CD4-positive, alpha-beta memory T cell (primary cell): Measurements from ENCODE around the gene P2RX5. TPM values are rescaled to one million over a fixed set of nuclear protein-coding genes. Genes with fewer than 3 reads are reported as not detected.

ENCODE experiments used
- CTCF ChIA-PET: fragments of 350-600 bp; sonication (Branson Sonifier 250); formaldehyde crosslinking; loops from one replicate; lab custom pipeline; 2021; ENCODE audit warnings: inconsistent platforms; ENCODE audit not compliant: partially characterized antibody; lab: Charles Lee
- POLR2A ChIA-PET: fragments of 350-600 bp; sonication (Branson Sonifier 250); formaldehyde crosslinking; loops from one replicate; lab custom pipeline; 2021; ENCODE audit not compliant: partially characterized antibody; lab: Charles Lee
- DNase-seq, 5 donors: peaks; one replicate each; pipeline versions ENCODE4 v3.0.0 to v3.0.0-alpha.2; 2020 to 2022; ENCODE audit warnings: mixed read lengths in 1 of 5
- H3K27ac ChIP-seq: one replicate; pipeline ENCODE4 v1.7.0; 2013; ENCODE audit warnings: low read depth, low read length
- H3K27me3 ChIP-seq: 2 replicates; pipeline ENCODE4 v1.7.0; 2013; ENCODE audit warnings: mild to moderate bottlenecking, low read length, moderate library complexity; ENCODE audit not compliant: insufficient read depth
- H3K36me3 ChIP-seq: 2 replicates; pipeline ENCODE4 v1.7.0; 2013; ENCODE audit warnings: mild to moderate bottlenecking, low read length, moderate library complexity; ENCODE audit not compliant: insufficient read depth
- H3K4me1 ChIP-seq: 2 replicates; pipeline ENCODE4 v1.7.0; 2013; ENCODE audit warnings: mild to moderate bottlenecking, low read length, moderate library complexity; ENCODE audit not compliant: insufficient read depth
- H3K4me3 ChIP-seq, 2 donors: one replicate each; pipeline ENCODE4 v1.7.0; 2013; ENCODE audit warnings: low read length in 2 of 2, mild to moderate bottlenecking in 1 of 2
- H3K9me3 ChIP-seq, 2 donors: one replicate each; pipeline ENCODE4 v1.7.0; 2013; ENCODE audit warnings: low read length in 2 of 2, control low read depth in 1 of 2; ENCODE audit not compliant: control insufficient read depth in 1 of 2
- H3K27ac Mint-ChIP-seq, 7 donors: one replicate each; pipeline ENCODE4 v1.8.0; 2020 to 2021; ENCODE audit warnings: mixed read lengths in 7 of 7, mild to moderate bottlenecking in 6 of 7, inconsistent platforms in 3 of 7, moderate library complexity in 3 of 7
- H3K27me3 Mint-ChIP-seq, 2 donors: one replicate each; pipeline ENCODE4 v1.8.0; 2020 to 2021; ENCODE audit warnings: mixed read lengths in 2 of 2
- H3K36me3 Mint-ChIP-seq, 2 donors: one replicate each; pipeline ENCODE4 v1.8.0; 2020 to 2021; ENCODE audit warnings: mixed read lengths in 2 of 2, inconsistent platforms in 1 of 2, mild to moderate bottlenecking in 1 of 2
- H3K4me1 Mint-ChIP-seq, 4 donors: one replicate each; pipeline ENCODE4 v1.8.0; 2020 to 2021; ENCODE audit warnings: mixed read lengths in 4 of 4, mild to moderate bottlenecking in 1 of 4
- H3K4me3 Mint-ChIP-seq, 8 donors: one replicate each; pipeline ENCODE4 v1.8.0; 2020 to 2021; ENCODE audit warnings: mixed read lengths in 8 of 8, mild to moderate bottlenecking in 7 of 8, moderate library complexity in 6 of 8, inconsistent platforms in 3 of 8
- H3K9me3 Mint-ChIP-seq, 8 donors: one replicate each; pipeline ENCODE4 v1.8.0; 2020 to 2021; ENCODE audit warnings: mixed read lengths in 8 of 8, mild to moderate bottlenecking in 5 of 8, inconsistent platforms in 3 of 8, moderate library complexity in 1 of 8
- intact Hi-C: fragments of 100-400 bp; cut with micrococcal nuclease; formaldehyde crosslinking; loops from one replicate; pipeline ENCODE4 v1.15.1; 2023
- polyA plus RNA-seq, 2 donors: library from polyadenylated mRNA; unstranded; fragments of 300-500 nt; fragmentation: Illumina TruSeq; gene quantifications; one replicate each; pipeline ENCODE4 v1.2.3, GENCODE V29; 2021
- total RNA-seq, 2 experiments: library from RNA; stranded (reverse); gene quantifications; one replicate each; pipeline ENCODE4 v1.2.3, GENCODE V29; 2021

The P2RX5 gene
- total and polyA plus RNA-seq, 4 experiments from 2014 or later, result 13.8 to 28.9 (median 17.4) TPM

- H3K4me3 Mint-ChIP-seq, result no peak overlapping the region
- H3K27ac ChIP-seq, result no peak overlapping the region
- no peaks in the 10 kb centered on the region for H3K4me1 ChIP-seq
- H3K9me3 Mint-ChIP-seq, result no peaks in the 10 kb centered on the region
- H3K9me3 ChIP-seq, result no peaks in the 10 kb centered on the region
- no peak overlapping the region for H3K27ac Mint-ChIP-seq
- H3K27me3 ChIP-seq, result no peaks in the 10 kb centered on the region
- ChIA-PET CTCF (no interaction called here), POLR2A (no interaction called here)
- no peaks in the 10 kb centered on the region for H3K36me3 ChIP-seq
- no peaks in the 10 kb centered on the region for H3K4me1 Mint-ChIP-seq
- intact Hi-C loops, result no loop called here
- no peaks in the 10 kb centered on the region for H3K36me3 Mint-ChIP-seq
- H3K27me3 Mint-ChIP-seq, result no peaks in the 10 kb centered on the region
- DNase-seq, result no peak
- H3K4me3 ChIP-seq, result no peak overlapping the region
Observed at GRCh38 chr17:3658784-3659449, 37.0 kb downstream of the P2RX5 start.

GRCh38 chr17:3657874-3658783 lies 37.8 kb downstream of the P2RX5 start:
- Mint-ChIP-seq H3K4me1 (no peaks in the 10 kb centered on the region), H3K36me3 (peaks cover 0 to 1% of the 10 kb centered on the region in 2 donors), H3K27me3 (no peaks in the 10 kb centered on the region), H3K9me3 (no peaks in the 10 kb centered on the region), H3K4me3 (no peak overlapping the region), H3K27ac (no peak overlapping the region)
- Histone ChIP-seq H3K9me3 (no peaks in the 10 kb centered on the region), H3K36me3 (no peaks in the 10 kb centered on the region), H3K4me3 (no peak overlapping the region), H3K27ac (no peak overlapping the region), H3K27me3 (no peaks in the 10 kb centered on the region), H3K4me1 (no peaks in the 10 kb centered on the region)
- CTCF ChIA-PET, result no interaction called here
- DNase-seq, result no peak
- POLR2A ChIA-PET, result interaction anchor here (1.1 kb wide), 1 partner anchor 22 kb away, joined by 3 read pairs; the partner anchor contains the start of genes CTNS and SHPK
- intact Hi-C loops, result no loop called here

- no peaks in the 10 kb centered on the region for H3K4me1 ChIP-seq
- H3K4me3 ChIP-seq, result no peak overlapping the region
- H3K4me3 Mint-ChIP-seq, result no peak overlapping the region
- no peak overlapping the region for H3K27ac Mint-ChIP-seq
- no peaks in the 10 kb centered on the region for H3K27me3 Mint-ChIP-seq
- CTCF ChIA-PET, result no interaction called here
- H3K27ac ChIP-seq, result no peak overlapping the region
- no peaks in the 10 kb centered on the region for H3K36me3 ChIP-seq
- no peaks in the 10 kb centered on the region for H3K9me3 ChIP-seq
- POLR2A ChIA-PET, result interaction anchor here (1.1 kb wide), 1 partner anchor 21 kb away, joined by 3 read pairs; the partner anchor contains the start of genes CTNS and SHPK
- no peaks in the 10 kb centered on the region for H3K4me1 Mint-ChIP-seq
- no peaks in the 10 kb centered on the region for H3K9me3 Mint-ChIP-seq
- no peak for DNase-seq
- intact Hi-C loops, result no loop called here
- H3K36me3 Mint-ChIP-seq, result peaks cover 0 to 1% of the 10 kb centered on the region in 2 donors
- no peaks in the 10 kb centered on the region for H3K27me3 ChIP-seq
Observed at GRCh38 chr17:3657588-3657869, 38.4 kb downstream of the P2RX5 start.

- POLR2A ChIA-PET, result interaction anchor here (1.1 kb wide), 1 partner anchor 21 kb away, joined by 3 read pairs; the partner anchor contains the start of genes CTNS and SHPK
- no peak overlapping the region for H3K27ac Mint-ChIP-seq
- no peaks in the 10 kb centered on the region for H3K9me3 ChIP-seq
- H3K27ac ChIP-seq, result no peak overlapping the region
- no peaks in the 10 kb centered on the region for H3K9me3 Mint-ChIP-seq
- no peaks in the 10 kb centered on the region for H3K36me3 ChIP-seq
- intact Hi-C loops, result no loop called here
- no peaks in the 10 kb centered on the region for H3K4me1 ChIP-seq
- no peak overlapping the region for H3K4me3 ChIP-seq
- peaks cover 0 to 1% of the 10 kb centered on the region in 2 donors for H3K36me3 Mint-ChIP-seq
- no peaks in the 10 kb centered on the region for H3K27me3 Mint-ChIP-seq
- no peaks in the 10 kb centered on the region for H3K4me1 Mint-ChIP-seq
- no peak overlapping the region for H3K4me3 Mint-ChIP-seq
- DNase-seq, result no peak
- no peaks in the 10 kb centered on the region for H3K27me3 ChIP-seq
- CTCF ChIA-PET, result no interaction called here
Observed at GRCh38 chr17:3656755-3657587, 39.0 kb downstream of the P2RX5 start.

- ChIA-PET CTCF (no interaction called here), POLR2A (no interaction called here)
- no peaks in the 10 kb centered on the region for H3K9me3 Mint-ChIP-seq
- no peak for DNase-seq
- no peak overlapping the region for H3K27ac Mint-ChIP-seq
- H3K4me1 Mint-ChIP-seq, result no peaks in the 10 kb centered on the region
- Histone ChIP-seq H3K4me3 (no peak overlapping the region), H3K4me1 (no peaks in the 10 kb centered on the region), H3K9me3 (no peaks in the 10 kb centered on the region), H3K36me3 (no peaks in the 10 kb centered on the region), H3K27ac (no peak overlapping the region), H3K27me3 (no peaks in the 10 kb centered on the region)
- H3K36me3 Mint-ChIP-seq, result peaks cover 0 to 1% of the 10 kb centered on the region in 2 donors
- no peaks in the 10 kb centered on the region for H3K27me3 Mint-ChIP-seq
- H3K4me3 Mint-ChIP-seq, result no peak overlapping the region
- intact Hi-C loops, result no loop called here
Observed at GRCh38 chr17:3656353-3656752, 39.6 kb downstream of the P2RX5 start.

- intact Hi-C loops, result no loop called here
- Mint-ChIP-seq H3K4me3 (no peak overlapping the region), H3K36me3 (peaks cover 0 to 1% of the 10 kb centered on the region in 2 donors), H3K4me1 (no peaks in the 10 kb centered on the region), H3K27me3 (no peaks in the 10 kb centered on the region), H3K9me3 (no peaks in the 10 kb centered on the region), H3K27ac (no peak overlapping the region)
- POLR2A ChIA-PET, result no interaction called here
- Histone ChIP-seq H3K9me3 (no peaks in the 10 kb centered on the region), H3K27me3 (no peaks in the 10 kb centered on the region), H3K36me3 (no peaks in the 10 kb centered on the region), H3K27ac (no peak overlapping the region), H3K4me3 (no peak overlapping the region), H3K4me1 (no peaks in the 10 kb centered on the region)
- DNase-seq, result no peak
- CTCF ChIA-PET, result no interaction called here
Observed at GRCh38 chr17:3655766-3656165, 40.2 kb downstream of the P2RX5 start.
